ENCODE measurements around the gene BCR. TPM values are rescaled to one million over a fixed set of nuclear protein-coding genes. Genes with fewer than 3 reads are reported as not detected.

BCR gene
- total RNA-seq, 1 experiment from 2014 or later = 77.0 TPM

DNA sequence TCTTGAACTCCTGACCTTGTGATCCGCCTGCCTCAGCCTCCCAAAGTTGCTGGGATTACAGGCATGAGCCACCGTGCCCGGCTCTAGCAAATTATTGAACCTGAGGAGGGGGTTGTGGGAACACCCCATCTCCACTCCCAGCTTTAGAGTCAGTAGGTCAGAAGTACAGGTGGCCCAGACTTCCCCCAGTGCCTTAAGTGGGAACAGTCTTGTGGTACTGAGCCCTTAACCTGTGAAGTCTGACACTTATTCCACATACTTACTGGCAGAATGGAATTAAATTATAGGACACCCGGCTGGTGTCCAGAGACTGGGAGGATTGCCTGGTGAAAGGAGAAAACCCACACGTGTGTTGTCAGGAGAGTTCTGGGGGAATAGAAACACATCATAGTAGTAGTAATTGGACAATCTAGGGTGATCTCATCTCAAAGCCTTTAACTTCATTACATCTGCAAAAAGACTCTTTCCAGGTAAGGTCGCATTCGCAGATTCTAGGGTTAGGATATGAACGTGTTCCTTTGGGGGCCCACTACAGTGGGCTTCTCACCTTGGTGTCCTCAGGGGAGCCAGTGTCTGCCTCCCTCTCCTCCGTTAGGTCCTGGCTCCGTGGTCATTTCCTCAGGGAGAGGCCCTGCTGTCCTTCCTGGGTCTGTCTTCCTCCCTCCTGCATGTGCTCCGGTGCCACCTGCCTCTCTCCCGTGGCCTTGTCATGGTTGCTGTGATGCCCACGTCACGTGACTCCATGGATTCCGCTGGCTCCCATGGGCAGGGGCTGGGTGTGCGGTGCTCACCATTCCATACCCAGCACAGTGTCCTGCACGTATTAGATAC, 63.8 kb downstream of the BCR start:
- no peak overlapping the region for H2BK5ac ChIP-seq (ENCODE audit: insufficient read length, low read length)
- no peak overlapping the region for H4K91ac ChIP-seq (ENCODE audit: insufficient read length, low read depth, low read length)
- H3K27me3 ChIP-seq (ENCODE audit: insufficient read depth, low read length) = no peaks in the 10 kb centered on the region
- H3K9ac ChIP-seq (ENCODE audit: extremely low read depth, insufficient read length, low read length) = no peak overlapping the region
- H3K23ac ChIP-seq (ENCODE audit: insufficient read length, low read depth, low read length) = no peak overlapping the region
- H3K27me3 Mint-ChIP-seq (ENCODE audit: low read depth) = no peaks in the 10 kb centered on the region
- peaks cover 3% of the 10 kb centered on the region for H3K79me1 ChIP-seq (ENCODE audit: insufficient read depth, low read depth, low read length, poor library complexity, severe bottlenecking)
- H2AK5ac ChIP-seq (ENCODE audit: insufficient read length, low read length) = no peak overlapping the region
- H3K56ac ChIP-seq (ENCODE audit: insufficient read length, low read depth, low read length) = no peak overlapping the region
- no peak overlapping the region for H3K4me2 ChIP-seq (ENCODE audit: insufficient read depth, insufficient read length, low read length)
- peaks cover 0 to 2% of the 10 kb centered on the region in 2 experiments; a peak in 3 of 5 replicates for H3K9me3 Mint-ChIP-seq
- H2BK15ac ChIP-seq (ENCODE audit: low read depth, low read length) = no peak overlapping the region
- H3K4ac ChIP-seq (ENCODE audit: low read depth, low read length) = no peak overlapping the region
- no peaks in the 10 kb centered on the region for H4K20me1 ChIP-seq (ENCODE audit: control insufficient read depth, insufficient read depth, insufficient read length)
- H3K79me2 ChIP-seq (ENCODE audit: insufficient read depth, low read length) = peaks cover 24% of the 10 kb centered on the region; the same call in 1 of the 2 replicates
- peaks cover 79 to 86% of the 10 kb centered on the region in 2 experiments for H3K4me1 Mint-ChIP-seq
- H2BK20ac ChIP-seq (ENCODE audit: low read depth, low read length, poor library complexity, severe bottlenecking) = no peak overlapping the region
- peak overlapping the region in 1 of 2 experiments; percentile 75; a peak in 4 of 5 replicates for H3K4me3 Mint-ChIP-seq
- peaks cover 9 to 18% (median 18%) of the 10 kb centered on the region in 3 experiments for H3K36me3 Mint-ChIP-seq (ENCODE audit: insufficient read depth in 1 of 3, low read depth in 3 of 3)
- no peaks in the 10 kb centered on the region for H3K9me3 ChIP-seq (ENCODE audit: control insufficient read depth, low read depth, low read length)
- H4K5ac ChIP-seq (ENCODE audit: insufficient read length, low read depth, low read length) = no peak overlapping the region
- H3K18ac ChIP-seq (ENCODE audit: insufficient read length, low read depth, low read length) = no peak overlapping the region
- no peak for DNase-seq
- no peak overlapping the region for H3T11ph ChIP-seq (ENCODE audit: low read length)
- H3K4me1 ChIP-seq (ENCODE audit: insufficient read depth, low read length) = peaks cover 29% of the 10 kb centered on the region
- H2AFZ ChIP-seq (ENCODE audit: low read length) = no peak overlapping the region
- TF ChIP-seq CTCF (conservative IDR thresholded peaks at IDR 0.05) = no peak
- peaks cover 4% of the 10 kb centered on the region for H3K23me2 ChIP-seq (ENCODE audit: insufficient read length, low read depth, low read length, poor library complexity, severe bottlenecking)
- peak overlapping the region; percentile 96 to 100 (median 99) for H3K27ac Mint-ChIP-seq
- H2BK120ac ChIP-seq (ENCODE audit: low read depth, low read length, poor library complexity, severe bottlenecking) = no peak overlapping the region
- H3K14ac ChIP-seq (ENCODE audit: insufficient read depth, low read length) = no peak overlapping the region
- WGBS (ENCODE audit: extremely low coverage, insufficient read length, low lambda C conversion rate) = no CpG with 5 or more reads among the region's 17 CpGs
- H4K8ac ChIP-seq (replicated peaks; ENCODE audit: insufficient read length, low read depth, low read length) = no peak overlapping the region
- no peak overlapping the region for H2BK12ac ChIP-seq (ENCODE audit: insufficient read length, low read depth, low read length)
- no peak overlapping the region for H3K27ac ChIP-seq (ENCODE audit: insufficient read length, low read depth, low read length)
